Iris pigment epithelial cell (primary cell): ENCODE measurements around the gene ZMYND15.
A peak's percentile ranks its signal among the peaks of the same experiment; 100 is the strongest.

Experiments
- DNase-seq: peaks from one replicate; pipeline ENCODE4 v3.0.0-alpha.2; 2011; ENCODE audit warnings: low read depth

ZMYND15 gene

DNA sequence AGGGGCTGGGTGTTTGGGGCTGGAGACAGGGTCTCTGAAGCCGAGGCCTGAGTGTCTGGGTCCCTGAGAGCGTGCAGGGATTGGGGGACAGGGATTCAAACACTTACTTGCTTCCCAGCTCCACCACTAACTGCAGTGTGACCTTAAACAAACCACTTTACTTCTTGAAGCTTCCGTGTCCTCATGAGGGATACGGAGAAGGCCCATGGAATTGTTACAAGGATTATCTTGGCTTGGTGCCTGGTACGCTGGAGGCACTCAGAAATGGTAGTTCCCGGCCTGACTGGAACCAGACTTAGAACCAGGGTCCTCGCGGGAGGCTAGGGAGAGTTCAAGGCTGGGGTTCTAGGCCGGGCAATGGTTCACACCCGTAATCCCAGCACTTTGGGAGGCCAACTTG lies 3.0 kb downstream of the ZMYND15 start:
- DNase-seq: no peak

GRCh38 chr17:4743216-4743615 lies 3.6 kb downstream of the ZMYND15 start:
- DNase-seq: no peak

GRCh38 chr17:4743898-4744297 lies 4.3 kb downstream of the ZMYND15 start:
- no peak for DNase-seq

DNA sequence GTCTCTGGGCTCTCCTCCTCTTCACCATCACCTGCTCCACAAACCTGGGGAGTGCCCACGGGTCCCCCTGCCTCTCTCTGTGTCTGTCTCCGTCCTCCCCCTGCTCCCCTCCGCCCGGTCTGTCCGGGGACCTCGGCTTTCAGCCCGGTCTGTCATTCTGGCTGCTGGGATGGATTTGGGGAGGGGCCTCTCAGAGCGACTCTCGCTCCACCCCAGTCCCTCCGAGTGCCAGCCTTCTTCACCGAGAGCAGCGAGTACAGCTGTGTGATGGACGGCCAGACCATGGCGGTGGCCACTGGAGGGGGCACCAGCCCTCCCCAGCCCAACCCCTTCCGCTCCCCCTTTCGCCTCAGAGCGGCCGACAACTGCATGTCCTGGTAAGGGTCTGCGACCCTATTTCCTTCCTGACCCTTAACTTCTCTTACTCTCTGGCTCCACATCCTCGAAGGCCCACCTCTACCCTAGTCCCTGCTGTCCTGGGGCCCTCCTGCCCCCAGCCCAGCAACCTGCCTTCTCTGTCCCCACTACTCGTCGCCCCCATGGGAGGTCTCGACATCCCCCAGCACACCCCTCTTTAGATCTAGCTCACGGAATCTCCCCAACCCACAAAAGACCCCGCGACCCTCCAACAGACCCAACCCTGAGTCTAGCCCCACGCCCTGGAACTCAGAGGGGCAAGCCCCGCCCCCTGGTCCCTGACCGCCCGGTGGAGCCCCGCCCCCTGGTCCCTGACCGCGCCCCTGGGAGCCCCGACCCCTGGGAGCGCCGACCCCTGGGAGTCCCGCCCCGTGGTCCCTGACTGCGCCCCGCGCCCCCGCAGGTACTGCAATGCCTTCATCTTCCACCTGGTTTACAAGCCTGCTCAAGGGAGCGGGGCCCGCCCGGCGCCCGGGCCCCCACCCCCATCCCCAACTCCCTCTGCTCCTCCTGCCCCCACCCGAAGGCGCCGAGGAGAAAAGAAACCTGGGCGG lies 5.7 kb downstream of the ZMYND15 start:
- DNase-seq: no peak

DNA sequence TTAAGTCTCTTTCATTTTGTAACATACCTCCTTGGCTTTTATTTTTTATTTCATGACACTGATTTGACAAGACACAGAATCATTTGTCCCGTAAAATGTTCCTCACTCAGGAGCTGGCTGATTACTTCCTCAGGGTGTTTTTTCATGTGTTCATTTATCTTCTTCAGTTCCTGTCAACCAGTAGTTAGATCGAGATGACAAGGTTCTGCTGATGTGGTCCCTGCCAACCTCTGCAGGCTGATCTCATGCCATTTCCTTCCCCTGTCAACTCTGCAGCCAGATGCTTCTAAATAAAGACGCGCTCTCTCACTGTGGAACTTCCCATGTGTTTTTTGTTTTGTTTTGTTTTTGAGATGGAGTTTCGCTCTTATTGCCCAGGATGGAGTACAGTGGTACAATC lies 8.2 kb downstream of the ZMYND15 start:
- no peak for DNase-seq

DNA sequence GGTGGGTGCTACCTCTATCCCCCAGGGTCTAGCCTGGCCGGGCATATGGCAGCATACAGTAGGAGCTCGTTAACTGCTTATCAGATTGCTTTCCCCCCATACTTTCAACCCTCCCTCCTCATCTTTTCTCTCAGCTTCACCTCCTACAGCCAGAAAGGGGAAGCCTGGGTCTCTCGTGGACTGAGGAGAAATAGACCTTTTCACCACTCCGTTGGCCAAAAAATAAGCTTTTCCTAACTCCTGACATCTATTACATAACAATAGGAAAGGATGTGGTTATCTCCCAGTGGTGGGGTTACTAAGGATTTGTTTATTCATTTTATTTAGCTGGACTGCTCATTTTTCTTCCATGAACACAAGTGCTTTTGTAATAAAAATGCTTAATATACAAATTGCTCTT lies 9.1 kb downstream of the ZMYND15 start:
- DNase-seq: no peak

DNA sequence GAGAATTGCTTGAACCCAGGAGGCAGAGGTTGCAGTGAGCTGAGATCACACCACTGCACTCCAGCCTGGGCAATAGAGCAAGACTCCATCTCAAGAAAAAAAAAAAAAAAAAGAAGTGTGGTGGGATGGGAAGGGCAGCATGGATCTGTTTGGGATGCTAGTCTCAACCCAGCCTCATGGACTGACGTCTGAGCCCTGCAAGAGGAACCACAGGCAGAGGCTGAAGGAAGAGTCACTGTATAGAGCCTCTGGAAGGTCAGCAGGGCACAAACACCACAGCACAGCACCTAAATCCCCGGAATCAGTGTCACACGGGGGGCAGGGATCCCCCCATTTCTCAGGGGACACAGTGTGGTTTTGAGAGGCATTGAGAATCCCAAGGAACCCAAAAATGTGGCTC lies 11.0 kb downstream of the ZMYND15 start:
- DNase-seq: no peak

DNA sequence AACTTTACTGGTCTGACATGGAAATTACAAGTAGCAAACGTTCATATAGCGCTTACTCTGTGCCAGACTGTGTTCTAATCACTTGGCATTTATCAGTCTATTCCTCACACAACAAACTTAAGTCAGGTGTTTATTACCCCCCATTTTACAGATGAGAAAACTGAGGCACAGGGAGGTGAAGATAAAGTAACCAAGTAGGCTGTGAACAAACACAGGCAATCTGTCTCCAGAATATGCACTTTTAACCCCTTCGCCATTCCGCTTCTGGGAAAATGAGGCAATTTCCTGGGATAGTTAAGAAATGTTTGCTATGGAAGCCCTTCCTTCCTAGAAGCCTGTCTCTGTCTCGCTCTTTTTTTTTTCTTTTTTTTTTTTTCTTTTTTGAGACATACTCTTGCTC lies 12.3 kb downstream of the ZMYND15 start:
- DNase-seq: peak; percentile 26

DNA sequence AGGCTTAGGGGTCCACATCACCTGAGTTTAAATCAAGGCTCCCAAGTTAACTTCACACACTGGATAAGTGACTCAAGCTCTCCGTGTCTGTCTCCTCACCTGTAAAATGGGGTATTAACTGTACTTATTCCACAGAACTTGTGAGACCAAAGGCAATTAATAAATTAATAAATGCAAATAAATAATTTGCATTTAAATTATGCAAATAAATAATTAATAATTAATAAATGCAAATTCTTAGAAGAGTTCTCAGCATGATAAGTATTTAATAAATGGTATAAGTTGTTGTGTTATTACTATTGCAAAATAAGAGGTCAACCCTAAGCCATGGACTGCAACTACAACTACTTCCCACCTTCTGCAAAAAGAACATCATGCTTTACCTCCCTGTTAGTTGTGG lies 13.8 kb downstream of the ZMYND15 start:
- no peak for DNase-seq

- DNase-seq: no peak
These were observed 20.2 kb downstream of the ZMYND15 start for GRCh38 chr17:4759776-4760236.

DNA sequence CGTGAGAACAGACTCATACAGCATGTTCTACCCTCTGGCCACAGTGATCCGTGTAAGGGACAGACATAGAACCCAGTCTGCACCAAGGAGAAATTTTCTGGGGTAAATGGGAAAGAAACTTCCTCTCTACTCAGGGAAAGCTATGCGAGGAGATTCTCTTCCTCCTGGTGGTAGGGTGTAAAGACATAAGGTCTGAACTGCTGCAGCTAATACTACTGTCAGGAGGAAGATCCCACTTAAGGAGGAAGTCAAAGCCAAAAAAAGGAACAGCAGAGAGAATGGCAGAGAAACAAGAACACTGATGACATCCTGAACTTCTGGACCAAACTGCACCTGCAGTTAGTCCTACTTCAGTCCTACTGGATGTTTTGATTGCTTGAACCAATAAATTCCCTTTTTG lies 25.0 kb downstream of the ZMYND15 start:
- no peak for DNase-seq

DNA sequence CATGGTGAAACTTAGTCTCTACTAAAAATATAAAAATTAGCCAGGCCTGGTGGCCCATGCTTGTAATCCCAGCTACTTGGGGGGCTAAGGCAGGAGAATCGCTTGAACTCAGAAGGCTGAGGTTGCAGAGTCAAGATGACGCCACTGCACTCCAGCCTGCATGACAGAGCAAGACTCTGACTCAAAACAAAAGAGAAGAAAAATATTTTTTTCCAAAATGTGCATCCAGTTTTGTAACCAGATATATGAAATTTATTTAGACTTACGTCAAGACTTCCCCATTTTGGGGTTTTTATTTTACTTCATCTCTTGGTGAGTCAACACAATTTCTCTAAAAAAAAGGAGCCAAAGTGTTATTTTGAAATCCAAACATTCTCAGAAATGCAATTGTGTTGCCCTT lies 26.6 kb downstream of the ZMYND15 start:
- no peak for DNase-seq

DNA sequence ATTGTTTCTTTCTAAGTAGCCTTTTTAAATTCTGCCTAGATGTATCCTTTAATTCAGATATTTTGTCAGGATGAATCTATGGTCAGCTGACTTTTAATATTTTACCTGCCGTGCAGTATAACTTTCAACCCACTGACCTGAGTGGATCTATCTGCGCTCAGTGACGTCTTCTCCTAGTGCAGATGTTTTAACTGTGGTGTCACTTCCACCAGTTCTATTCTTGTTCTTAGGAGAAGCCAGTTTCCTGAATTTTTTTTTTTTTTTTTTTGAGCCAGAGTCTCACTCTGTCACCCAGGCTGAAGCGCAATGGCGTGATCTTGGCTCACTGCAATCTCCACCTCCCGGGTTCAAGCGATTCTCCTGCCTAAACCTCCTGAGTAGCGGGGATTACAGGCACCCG lies 27.1 kb downstream of the ZMYND15 start:
- DNase-seq: no peak

DNA sequence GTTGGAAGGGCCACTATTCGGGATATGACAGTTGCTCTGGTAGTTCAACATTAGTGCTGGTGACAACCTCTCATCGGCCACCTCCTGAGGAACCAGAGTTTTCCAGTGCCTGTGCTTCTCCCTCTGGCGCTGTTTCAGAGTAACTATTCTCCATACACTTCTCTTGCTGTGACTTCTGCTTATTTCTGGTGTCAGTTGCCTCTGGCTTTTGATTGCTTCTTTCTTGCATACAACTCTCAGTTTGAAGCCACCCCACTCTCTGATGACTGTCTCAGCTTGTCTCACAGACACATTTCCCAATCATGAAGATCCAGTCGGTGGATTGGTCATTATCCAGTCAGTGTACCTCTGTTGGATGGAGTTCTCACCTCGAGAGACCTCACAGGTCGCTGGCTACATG lies 28.7 kb downstream of the ZMYND15 start:
- no peak for DNase-seq

GRCh38 chr17:4769628-4770027 lies 30.0 kb downstream of the ZMYND15 start:
- peak; percentile 16 for DNase-seq

GRCh38 chr17:4771519-4772234 lies 32.0 kb downstream of the ZMYND15 start, which contains the start of gene TM4SF5:
Gene TM4SF5, plus strand, starts transcription at chr17:4771886. Its CDS starts 37 bp downstream, at chr17:4771923.
- DNase-seq: no peak

- DNase-seq: no peak
These were observed 32.6 kb downstream of the ZMYND15 start for GRCh38 chr17:4772235-4772613.

- DNase-seq: peak; percentile 15
These were observed 38.5 kb downstream of the ZMYND15 start for GRCh38 chr17:4777969-4778760.

DNA sequence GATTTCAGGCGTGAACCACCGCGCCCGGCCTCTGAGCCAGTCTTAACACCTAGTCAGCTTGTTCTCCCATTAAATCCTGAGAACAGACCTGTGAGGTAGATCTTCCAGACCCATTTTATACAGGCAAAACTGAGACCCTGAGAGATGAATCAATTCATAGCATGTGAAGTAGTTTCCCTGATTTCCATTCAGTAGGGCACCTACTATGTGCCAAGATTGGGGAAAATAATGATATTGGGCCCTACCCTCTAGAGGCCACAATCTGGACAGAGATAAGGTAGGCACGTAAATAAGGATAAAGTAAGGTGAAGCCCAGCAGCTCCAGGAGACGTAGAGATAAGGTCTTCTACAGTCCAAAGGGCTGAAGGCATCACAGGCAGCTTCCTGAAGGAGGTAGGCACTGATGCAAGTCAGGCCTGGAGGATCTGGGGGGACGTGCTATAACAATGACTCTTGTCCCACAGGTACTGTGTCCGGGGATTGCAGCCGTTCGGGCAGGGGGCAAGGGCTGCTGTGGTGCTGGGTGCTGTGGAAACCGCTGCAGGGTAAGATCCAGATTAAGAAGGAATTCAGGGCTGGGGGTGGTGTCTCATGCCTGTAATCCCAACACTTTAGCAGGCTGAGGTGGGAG lies 40.8 kb downstream of the ZMYND15 start:
- DNase-seq: no peak

DNA sequence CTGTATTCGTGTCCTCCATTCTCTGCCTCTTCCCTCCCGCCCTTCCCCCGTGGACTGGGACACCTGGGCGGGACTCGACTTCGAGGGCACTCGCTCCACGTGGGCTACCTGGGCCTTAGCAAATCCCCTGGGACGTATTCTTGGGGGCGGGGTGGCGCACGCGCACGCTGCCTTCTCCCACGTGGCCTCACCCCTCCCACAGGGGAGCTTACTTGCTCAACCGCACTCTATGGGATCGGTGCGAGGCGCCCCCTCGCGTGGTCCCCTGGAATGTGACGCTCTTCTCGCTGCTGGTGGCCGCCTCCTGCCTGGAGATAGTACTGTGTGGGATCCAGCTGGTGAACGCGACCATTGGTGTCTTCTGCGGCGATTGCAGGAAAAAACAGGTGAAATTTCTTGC lies 43.0 kb downstream of the ZMYND15 start:
- DNase-seq: no peak

GRCh38 chr17:4785311-4786105 lies 45.9 kb downstream of the ZMYND15 start:
- peak; percentile 6 for DNase-seq
